HEK293 (cell line): ENCODE results near the gene TLL2.

ENCODE experiments used
- CTCF ChIP-seq: fragments of 450-650 bp; formaldehyde crosslinking; IDR thresholded peaks from 2 replicates; pipeline ENCODE4 v1.5.1; 2016; ENCODE audit warnings: missing biosample characterization, missing genetic modification characterization
- PRDM1 ChIP-seq: fragments of 450-650 bp; formaldehyde crosslinking; IDR thresholded peaks from 2 replicates; pipeline ENCODE4; 2016; ENCODE audit warnings: missing biosample characterization, missing genetic modification characterization
- YY1 ChIP-seq: fragments of 450-650 bp; formaldehyde crosslinking; IDR thresholded peaks from 2 replicates; pipeline ENCODE4 v1.5.1; 2018; ENCODE audit warnings: missing biosample characterization, missing genetic modification characterization
- ZNF513 ChIP-seq: fragments of 450-650 bp; IDR thresholded peaks from 2 replicates; pipeline ENCODE4 v1.5.1; 2018; ENCODE audit warnings: missing biosample characterization, missing genetic modification characterization
- ZNF629 ChIP-seq: fragments of 450-650 bp; formaldehyde crosslinking; IDR thresholded peaks from 2 replicates; pipeline ENCODE4 v1.5.1; 2017; ENCODE audit warnings: missing biosample characterization, missing genetic modification characterization

- TF ChIP-seq CTCF (tag by site-specific recombination) (no peak), YY1 (no peak), ZNF513 (no peak), PRDM1 (no peak), ZNF629 (no peak)
Measured at GRCh38 chr10:96462606-96463151, 51.0 kb downstream of the TLL2 start.
